GM21619 (cell line): ENCODE data around the gene MPPED2.

Source experiments
- ATAC-seq: cut with Tn5 transposase; IDR thresholded peaks from one replicate; pipeline ENCODE4 v1.9.1; 2021; ENCODE audit not compliant: unreplicated experiment

The MPPED2 gene

GRCh38 chr11:30455025-30455424 is 131.1 kb downstream of the MPPED2 start:
- no peak for ATAC-seq

GRCh38 chr11:30454541-30454940 is 131.6 kb downstream of the MPPED2 start:
- ATAC-seq, result no peak

GRCh38 chr11:30454111-30454510 is 132.0 kb downstream of the MPPED2 start:
- no peak for ATAC-seq

DNA sequence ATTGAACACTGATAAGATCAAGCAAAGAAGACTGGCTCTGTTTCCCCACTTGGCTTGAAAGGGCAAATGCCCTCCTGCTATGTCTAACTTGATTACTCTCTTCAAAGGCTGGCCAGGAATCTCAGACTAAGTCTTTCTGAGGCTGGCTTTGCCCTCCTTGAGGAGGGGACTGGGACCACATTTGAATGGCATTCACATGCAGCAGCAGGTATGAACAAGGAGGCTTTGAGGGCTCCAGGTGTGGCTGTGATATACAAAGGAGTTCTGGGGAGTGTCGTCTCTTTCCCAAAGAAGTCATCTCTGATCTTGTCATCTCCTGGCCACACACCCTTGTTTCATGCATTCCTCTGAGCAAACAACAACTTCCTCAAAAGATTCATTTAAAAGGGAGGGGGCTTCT is 132.4 kb downstream of the MPPED2 start:
- no peak for ATAC-seq

- ATAC-seq, result no peak
Measured at GRCh38 chr11:30452842-30453241, 133.3 kb downstream of the MPPED2 start.

DNA sequence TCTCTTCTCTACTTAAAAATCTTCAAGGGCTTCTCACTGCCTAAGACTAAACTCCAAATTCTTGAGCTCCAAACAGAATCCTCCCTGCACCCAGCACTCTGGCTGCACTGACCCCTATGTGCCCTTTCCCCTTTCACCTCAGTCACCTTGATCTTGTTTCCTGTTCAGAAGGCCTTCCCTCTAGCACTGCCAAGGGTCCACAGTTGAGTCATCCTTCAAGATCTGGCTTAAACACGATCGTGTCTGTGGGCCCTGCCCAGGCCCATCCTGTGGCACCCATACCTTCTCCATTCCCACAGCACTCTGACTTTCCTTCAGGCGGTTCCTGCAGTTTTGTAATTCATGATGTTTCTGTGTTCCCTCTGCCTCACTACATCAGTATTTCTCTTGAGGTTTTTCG is 134.0 kb downstream of the MPPED2 start:
- ATAC-seq, result no peak

- no peak for ATAC-seq
Measured at GRCh38 chr11:30451626-30452025, 134.5 kb downstream of the MPPED2 start.

DNA sequence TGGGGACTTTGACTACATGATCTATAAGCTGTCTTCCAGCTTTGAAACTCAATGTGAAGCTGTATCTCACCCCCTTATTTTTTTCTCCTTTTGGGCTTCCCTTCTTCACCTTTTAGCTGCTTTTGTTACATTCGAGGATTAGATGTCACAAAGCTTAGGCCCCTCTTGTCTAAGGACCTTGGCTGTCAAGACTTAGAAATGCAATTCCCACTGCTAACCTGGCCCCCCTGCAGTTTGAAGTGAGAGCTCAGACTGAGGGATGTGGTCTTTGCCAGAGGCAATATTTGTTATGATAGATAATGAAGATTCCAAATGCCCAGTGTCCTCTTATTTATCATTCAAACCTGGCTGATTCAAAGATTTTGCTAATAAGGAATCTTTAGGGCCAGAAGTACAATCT is 135.0 kb downstream of the MPPED2 start:
- no peak for ATAC-seq

DNA sequence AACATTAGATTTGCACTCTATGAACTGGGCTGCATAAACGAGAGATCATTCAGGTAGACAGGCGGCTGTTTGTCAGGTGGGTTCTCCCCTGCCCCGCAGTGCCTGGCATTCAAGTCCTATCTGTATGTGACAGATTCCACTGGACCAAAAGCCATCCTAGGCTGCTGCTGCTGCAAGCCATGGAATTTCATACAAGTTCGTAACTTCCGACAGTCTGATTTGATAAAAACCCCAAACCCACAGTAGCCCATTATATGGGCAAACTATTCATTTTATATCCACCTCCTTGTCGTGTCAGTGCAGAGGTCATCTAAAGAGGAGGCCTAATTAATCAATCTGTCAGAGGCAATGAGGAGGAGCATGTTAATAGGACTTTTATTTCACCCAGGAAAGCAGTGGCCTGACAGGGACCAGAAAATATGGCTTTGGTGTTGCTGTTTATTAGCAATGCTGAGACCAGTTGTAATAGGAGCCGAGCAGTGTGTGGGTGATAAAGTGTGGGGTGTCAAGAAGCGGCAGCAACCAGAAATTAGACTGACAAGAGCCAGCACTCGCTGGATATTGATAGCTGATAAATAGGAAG is 139.0 kb downstream of the MPPED2 start:
- no peak for ATAC-seq

DNA sequence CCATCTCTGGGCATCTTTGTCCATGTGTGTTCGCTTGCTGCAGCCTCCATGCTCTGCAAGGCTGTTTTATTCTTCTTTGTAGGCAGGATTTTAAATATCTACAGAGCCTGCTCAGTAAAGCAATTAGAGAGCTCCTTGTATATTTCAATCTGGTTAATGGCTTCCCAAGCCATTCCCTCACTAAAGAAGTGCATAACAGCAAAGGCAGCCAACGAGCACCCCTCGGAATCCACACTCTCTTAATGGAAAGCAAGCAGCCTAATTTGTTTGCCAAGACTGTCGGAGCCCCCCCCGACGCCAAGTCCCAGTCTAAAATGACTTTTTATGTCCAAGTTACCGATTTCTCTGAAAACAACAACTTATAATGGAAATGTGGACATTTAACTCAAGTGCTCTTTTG is 139.6 kb downstream of the MPPED2 start:
- no peak for ATAC-seq

- no peak for ATAC-seq
Measured at GRCh38 chr11:30445056-30445455, 141.1 kb downstream of the MPPED2 start.

- ATAC-seq, result no peak
Measured at GRCh38 chr11:30440510-30440909, 145.6 kb downstream of the MPPED2 start.

GRCh38 chr11:30436801-30437200 is 149.4 kb downstream of the MPPED2 start:
- no peak for ATAC-seq

DNA sequence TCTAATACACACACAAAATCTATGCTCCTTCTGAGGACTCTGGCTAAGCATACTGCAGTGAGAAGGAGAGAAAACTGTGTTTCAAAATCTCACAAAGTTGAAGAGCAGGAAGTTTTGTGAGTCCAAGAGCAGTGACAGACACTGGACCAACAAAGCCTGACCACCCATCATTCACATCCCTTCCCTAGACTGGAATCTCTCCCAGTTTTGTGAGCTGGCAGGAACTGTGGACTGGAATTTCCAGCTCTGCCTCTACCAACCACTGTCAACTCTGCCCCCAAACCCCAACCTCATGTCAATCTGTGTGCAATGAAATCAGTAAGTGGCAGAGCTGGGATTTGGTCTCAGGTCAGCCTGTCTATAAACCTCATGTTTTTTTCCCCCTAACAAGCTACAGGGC is 150.7 kb downstream of the MPPED2 start:
- no peak for ATAC-seq

- no peak for ATAC-seq
Measured at GRCh38 chr11:30434901-30435300, 151.3 kb downstream of the MPPED2 start.

DNA sequence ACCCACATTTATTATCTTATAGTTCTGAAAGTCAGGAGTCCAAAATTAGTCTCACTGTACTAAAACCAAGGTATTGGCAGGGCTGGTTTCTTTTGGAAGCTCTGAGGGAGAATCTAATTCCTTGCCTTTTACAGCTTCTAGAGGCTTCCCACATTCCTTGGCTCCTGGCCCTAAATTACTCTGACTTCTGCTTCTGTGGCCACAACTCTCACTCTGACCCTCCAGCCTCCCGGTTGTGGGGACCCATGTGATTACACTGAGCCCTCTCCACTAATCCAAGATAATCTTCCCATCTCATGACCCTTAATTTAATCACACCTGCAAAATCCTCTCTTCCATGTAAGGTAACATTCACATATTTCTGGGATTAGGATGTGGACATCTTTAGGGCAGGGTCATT is 152.3 kb downstream of the MPPED2 start:
- no peak for ATAC-seq

DNA sequence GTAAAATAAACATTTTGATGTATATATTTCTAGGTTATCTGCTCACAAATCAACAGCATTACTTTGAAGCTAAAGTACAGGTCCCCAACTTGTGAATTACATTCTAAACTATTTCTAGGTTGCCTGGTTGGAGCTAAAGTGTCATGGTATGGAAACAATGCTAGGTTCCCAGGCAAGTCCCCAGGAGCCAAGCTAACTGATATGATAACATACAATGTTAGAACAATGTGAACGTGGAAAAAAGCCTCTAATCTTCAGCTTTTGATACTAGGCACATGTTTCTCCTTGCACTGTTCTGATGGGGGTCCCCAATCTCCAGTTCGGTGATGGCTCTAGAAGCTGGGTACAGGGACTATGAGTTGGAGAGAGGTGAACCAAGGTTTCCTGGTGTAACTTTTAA is 153.4 kb downstream of the MPPED2 start:
- no peak for ATAC-seq

- no peak for ATAC-seq
Measured at GRCh38 chr11:30432178-30432577, 154.0 kb downstream of the MPPED2 start.

- no peak for ATAC-seq
Measured at GRCh38 chr11:30431127-30431814, 154.9 kb downstream of the MPPED2 start.

DNA sequence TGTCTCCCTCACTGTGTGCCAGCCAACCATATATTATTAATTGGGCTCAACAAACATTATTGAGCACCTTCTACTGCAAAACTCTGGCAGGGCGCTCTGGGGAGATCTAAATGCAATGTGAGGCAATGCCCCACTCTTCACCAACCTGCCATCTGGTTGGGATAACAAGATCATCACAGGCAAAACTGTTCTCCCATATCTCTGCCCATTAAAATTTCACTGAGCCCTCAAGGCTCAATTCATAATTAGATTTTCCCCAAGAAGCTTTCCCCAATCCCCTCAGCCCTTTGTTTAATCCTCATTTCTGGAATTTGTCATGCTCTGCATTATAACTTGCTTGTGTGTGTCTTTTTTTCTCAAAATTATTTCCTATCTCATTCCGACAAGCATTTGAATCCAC is 156.6 kb downstream of the MPPED2 start:
- no peak for ATAC-seq

- no peak for ATAC-seq
Measured at GRCh38 chr11:30426781-30427180, 159.4 kb downstream of the MPPED2 start.

- no peak for ATAC-seq
Measured at GRCh38 chr11:30424844-30425243, 161.3 kb downstream of the MPPED2 start.

GRCh38 chr11:30424321-30424720 is 161.8 kb downstream of the MPPED2 start:
- no peak for ATAC-seq
